OCI-LY3 (cell line): ENCODE data around the gene SLC39A3.

Experiments used
- H2AFZ ChIP-seq: fragments of 200-600, 300-600 bp; shearing (Covaris generic); 2 replicates; pipeline ENCODE4 v1.6.0; 2014; ENCODE audit warnings: antibody characterized with exemption, low read depth, low read length
- H3K27ac ChIP-seq: fragments of 200-600, 300-600 bp; sonication (generic); 2 replicates; pipeline ENCODE4 v1.5.1; 2014; ENCODE audit warnings: mild to moderate bottlenecking, low read length, moderate library complexity, mixed read lengths
- H3K27me3 ChIP-seq: fragments of 200-600, 300-600 bp; sonication (generic); 2 replicates; pipeline ENCODE4 v1.6.1; 2014; ENCODE audit warnings: low read depth, low read length, mixed read lengths
- H3K36me3 ChIP-seq: fragments of 200-600, 300-600 bp; sonication (generic); replicated peaks from 2 replicates; pipeline ENCODE3; 2014; ENCODE audit warnings: low read depth, low read length, mixed read lengths
- H3K4me1 ChIP-seq: fragments of 300-600, 200-600 bp; sonication (generic); 2 replicates; pipeline ENCODE4 v1.6.1; 2014; ENCODE audit warnings: low read length, mixed read lengths
- H3K4me2 ChIP-seq: fragments of 200-600, 300-600 bp; sonication (generic); 2 replicates; pipeline ENCODE4 v1.6.1; 2014; ENCODE audit warnings: low read length, mixed read lengths
- H3K4me3 ChIP-seq: fragments of 300-600, 200-600 bp; sonication (generic); 2 replicates; pipeline ENCODE4 v1.5.1; 2014; ENCODE audit warnings: antibody characterized with exemption, mild to moderate bottlenecking, low read length, moderate library complexity
- H3K79me2 ChIP-seq: fragments of 300-600, 200-600 bp; shearing (Covaris generic); 2 replicates; pipeline ENCODE4 v1.6.1; 2014; ENCODE audit warnings: mild to moderate bottlenecking, low read length, mixed read lengths
- H3K9ac ChIP-seq: fragments of 300-600, 200-600 bp; shearing (Covaris generic); 2 replicates; pipeline ENCODE4 v1.6.0; 2014; ENCODE audit warnings: mild to moderate bottlenecking, low read length, moderate library complexity
- H3K9me3 ChIP-seq: fragments of 200-600, 300-600 bp; shearing (Covaris generic); 2 replicates; pipeline ENCODE4 v1.6.1; 2014; ENCODE audit warnings: low read length, mixed read lengths; ENCODE audit not compliant: insufficient read depth
- H4K20me1 ChIP-seq: fragments of 200-600, 300-600 bp; sonication (generic); 2 replicates; pipeline ENCODE4 v1.6.1; 2016; ENCODE audit warnings: low read length, mixed read lengths; ENCODE audit not compliant: insufficient read depth
- CTCF ChIP-seq: fragments of 200-600, 300-600 bp; sonication (generic); IDR thresholded peaks from 2 replicates; pipeline ENCODE4 v1.5.1; 2014; ENCODE audit warnings: antibody characterized with exemption, low read length, low read depth
- EZH2phosphoT487 ChIP-seq: fragments of 200-600 bp; shearing (Covaris generic); IDR thresholded peaks from 2 replicates; pipeline ENCODE4 v1.6.1; 2018; ENCODE audit warnings: antibody characterized with exemption, mixed run types, low read depth

The SLC39A3 gene

GRCh38 chr19:2744113-2744512, 4.3 kb upstream of the SLC39A3 start:
- Histone ChIP-seq H3K27me3 (peaks cover 17% of the 10 kb centered on the region), H4K20me1 (no peaks in the 10 kb centered on the region), H3K79me2 (peaks cover 6% of the 10 kb centered on the region), H3K9me3 (no peaks in the 10 kb centered on the region), H3K36me3 (no peaks in the 10 kb centered on the region), H3K4me3 (no peak overlapping the region), H3K9ac (no peak overlapping the region), H3K4me1 (peaks cover 3% of the 10 kb centered on the region; the same call in 1 of the 2 replicates), H3K27ac (no peak overlapping the region), H2AFZ (no peak overlapping the region), H3K4me2 (no peak overlapping the region)
- TF ChIP-seq EZH2phosphoT487: no peak
- TF ChIP-seq CTCF: no peak

DNA sequence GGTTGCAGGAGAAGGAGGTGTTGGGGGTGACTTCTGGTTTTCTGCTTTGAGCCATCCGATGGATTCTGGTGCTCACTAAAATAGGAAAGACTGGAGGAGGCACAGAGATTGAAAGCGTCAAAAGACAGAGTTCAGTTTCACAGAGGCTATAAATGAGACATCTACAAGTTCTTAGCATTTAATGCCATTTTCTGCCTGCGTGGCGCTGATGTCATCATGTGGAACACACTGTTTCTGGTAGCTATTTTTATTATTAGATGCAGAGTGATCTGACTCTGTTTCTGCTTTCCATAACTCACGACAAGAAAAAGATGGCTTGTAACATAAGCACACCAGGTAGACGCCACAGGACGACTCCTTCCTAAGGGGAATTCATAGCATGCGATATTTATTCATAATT, 3.3 kb upstream of the SLC39A3 start:
- Histone ChIP-seq H3K9ac (no peak overlapping the region), H3K4me1 (no peaks in the 10 kb centered on the region), H3K27ac (no peak overlapping the region), H3K36me3 (no peaks in the 10 kb centered on the region), H3K4me2 (no peak overlapping the region), H4K20me1 (no peaks in the 10 kb centered on the region), H3K4me3 (no peak overlapping the region), H2AFZ (no peak overlapping the region), H3K79me2 (peaks cover 14% of the 10 kb centered on the region), H3K9me3 (no peaks in the 10 kb centered on the region), H3K27me3 (peaks cover 17% of the 10 kb centered on the region)
- TF ChIP-seq EZH2phosphoT487 (no peak), CTCF (no peak)

GRCh38 chr19:2740314-2740656, 468 bp upstream of the SLC39A3 start:
- no peak overlapping the region for H3K27ac ChIP-seq
- TF ChIP-seq CTCF (no peak), EZH2phosphoT487 (no peak)
- H3K27me3 ChIP-seq: peaks cover 9% of the 10 kb centered on the region
- H3K9ac ChIP-seq: no peak overlapping the region
- H3K79me2 ChIP-seq: peaks cover 22% of the 10 kb centered on the region
- H2AFZ ChIP-seq: peak overlapping the region; percentile 94
- peaks cover 5% of the 10 kb centered on the region for H3K9me3 ChIP-seq
- H3K4me2 ChIP-seq: peak overlapping the region; percentile 63
- no peaks in the 10 kb centered on the region for H3K4me1 ChIP-seq
- peak overlapping the region; percentile 95 for H3K4me3 ChIP-seq
- H3K36me3 ChIP-seq: peaks cover 19% of the 10 kb centered on the region
- H4K20me1 ChIP-seq: no peaks in the 10 kb centered on the region; the same call in 1 of the 2 replicates

DNA sequence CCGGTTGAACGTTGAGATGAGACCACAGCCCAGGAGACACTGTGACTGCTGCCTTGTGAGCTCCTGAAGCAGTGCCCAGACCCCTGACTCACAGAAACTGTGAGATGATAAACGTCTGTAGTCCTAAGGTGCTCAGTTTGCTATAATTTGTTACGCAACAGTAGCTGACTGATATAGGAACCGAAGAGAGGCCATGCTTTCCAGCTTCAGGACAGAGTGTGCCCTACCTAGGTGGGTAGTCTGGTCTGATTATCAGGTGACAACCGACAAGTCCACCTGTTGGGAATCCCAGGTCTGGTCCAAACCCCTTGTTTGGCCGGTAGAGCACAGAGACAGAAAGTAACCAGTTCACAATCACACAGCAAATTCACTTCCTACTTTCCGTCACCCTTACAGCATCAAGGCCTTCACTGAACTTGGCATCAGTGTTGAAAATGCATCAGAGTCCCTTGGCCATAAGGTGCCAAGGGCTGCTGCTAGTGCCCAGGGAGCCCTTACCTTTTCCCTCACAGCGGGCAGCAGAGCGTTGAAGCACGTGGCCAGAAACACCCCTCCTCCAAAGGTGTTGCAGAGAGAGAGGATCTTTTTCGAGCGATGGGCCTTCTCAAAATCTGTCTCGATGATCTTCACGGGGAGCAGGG, 3.1 kb downstream of the SLC39A3 start:
- Histone ChIP-seq H2AFZ (no peak overlapping the region), H3K36me3 (peaks cover 25% of the 10 kb centered on the region), H3K79me2 (peaks cover 22% of the 10 kb centered on the region), H3K9me3 (peaks cover 5% of the 10 kb centered on the region), H4K20me1 (no peaks in the 10 kb centered on the region; the same call in 1 of the 2 replicates), H3K27ac (no peak overlapping the region), H3K4me3 (no peak overlapping the region), H3K27me3 (no peaks in the 10 kb centered on the region), H3K4me2 (no peak overlapping the region), H3K4me1 (no peaks in the 10 kb centered on the region), H3K9ac (no peak overlapping the region)
- TF ChIP-seq EZH2phosphoT487 (no peak), CTCF (no peak)
